CD4-positive, alpha-beta T cell treated with Interleukin-17A for 1 hour (primary cell): Measurements from ENCODE around the gene GAP43.

Experiments
- DNase-seq: peaks from one replicate; pipeline ENCODE4 v3.0.0-alpha.2; 2020

GAP43 gene

DNA sequence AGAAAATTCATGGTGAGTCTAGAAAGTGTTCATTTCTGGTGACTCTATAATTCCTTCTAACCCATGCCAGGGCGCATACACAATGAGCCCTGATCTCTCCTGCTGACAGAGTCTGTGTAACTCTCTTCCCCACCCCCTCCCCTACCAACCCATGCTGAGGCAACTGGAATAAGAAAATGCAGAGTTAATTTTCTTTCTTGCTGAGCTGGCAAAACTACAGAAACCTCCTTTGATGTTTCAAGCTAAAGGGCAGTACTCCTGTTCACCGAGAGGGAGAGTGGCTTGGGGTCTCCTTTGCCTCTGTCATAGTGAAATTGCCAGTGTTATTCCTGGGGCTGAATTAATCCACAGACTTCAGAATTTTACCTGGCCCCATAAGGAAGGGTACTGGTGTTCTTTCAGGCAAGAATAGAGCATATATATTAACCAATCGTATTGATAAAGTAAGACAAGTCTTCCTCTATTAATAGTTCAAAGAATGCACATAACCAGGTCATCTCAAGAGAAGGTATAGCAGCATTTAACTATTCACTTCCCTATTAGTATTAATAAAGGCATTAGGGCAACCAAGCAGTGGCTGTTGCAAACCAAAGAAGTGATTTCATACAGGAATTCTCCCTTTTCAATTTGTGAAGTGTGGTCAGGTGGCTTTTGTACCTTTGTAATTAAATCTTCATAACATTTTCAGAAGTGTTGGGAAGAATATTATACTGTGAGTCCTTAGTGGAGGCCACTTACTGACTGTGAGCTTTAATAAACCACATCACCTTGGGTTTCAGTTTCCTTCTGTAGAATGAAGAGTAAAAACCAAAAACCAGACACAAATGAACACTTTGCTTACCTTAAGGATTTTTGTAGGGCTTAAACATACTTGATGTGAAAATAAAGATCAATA, 4.1 kb downstream of the GAP43 start:
- DNase-seq, result no peak

DNA sequence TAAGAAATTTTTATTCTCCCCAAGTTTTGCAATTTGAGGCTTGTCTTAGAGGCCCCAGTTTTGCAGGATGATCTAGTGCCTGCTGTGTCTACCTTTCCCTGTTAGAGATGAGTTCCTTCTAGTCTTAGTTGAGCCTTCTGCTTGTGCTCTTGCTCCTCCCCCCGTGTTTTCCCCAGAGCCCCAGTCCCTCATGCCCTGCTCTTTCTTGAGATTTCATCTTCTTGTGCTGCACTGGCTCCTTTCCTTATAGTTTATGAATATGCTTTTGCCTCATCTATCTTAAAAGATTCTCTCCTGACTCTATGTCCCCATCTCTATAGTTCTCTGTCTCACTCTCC, 4.7 kb downstream of the GAP43 start:
- no peak for DNase-seq

GRCh38 chr3:115630850-115631249, 7.5 kb downstream of the GAP43 start:
- no peak for DNase-seq

- DNase-seq, result no peak
Measured at GRCh38 chr3:115632026-115632425, 8.7 kb downstream of the GAP43 start.

DNA sequence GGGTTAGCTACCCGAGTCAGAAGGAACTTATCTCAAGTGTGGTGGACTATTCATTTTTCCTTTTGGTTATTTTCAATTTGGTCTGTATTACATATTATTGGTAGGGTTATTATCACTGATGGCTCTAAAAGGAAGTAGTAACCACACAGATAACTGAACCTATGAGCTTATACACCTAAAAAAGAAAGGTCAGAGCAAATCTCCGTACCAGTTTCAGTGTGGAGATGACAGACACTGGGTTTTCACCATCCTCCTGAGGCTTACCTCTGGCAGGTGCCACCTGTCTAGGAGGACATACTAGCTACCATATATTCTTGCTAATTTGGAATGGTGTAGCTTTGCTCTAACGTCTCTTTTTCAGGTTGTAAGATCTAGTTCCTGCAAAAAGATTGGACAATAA, 10.2 kb downstream of the GAP43 start:
- no peak for DNase-seq

- no peak for DNase-seq
Measured at GRCh38 chr3:115634052-115634451, 10.7 kb downstream of the GAP43 start.

DNA sequence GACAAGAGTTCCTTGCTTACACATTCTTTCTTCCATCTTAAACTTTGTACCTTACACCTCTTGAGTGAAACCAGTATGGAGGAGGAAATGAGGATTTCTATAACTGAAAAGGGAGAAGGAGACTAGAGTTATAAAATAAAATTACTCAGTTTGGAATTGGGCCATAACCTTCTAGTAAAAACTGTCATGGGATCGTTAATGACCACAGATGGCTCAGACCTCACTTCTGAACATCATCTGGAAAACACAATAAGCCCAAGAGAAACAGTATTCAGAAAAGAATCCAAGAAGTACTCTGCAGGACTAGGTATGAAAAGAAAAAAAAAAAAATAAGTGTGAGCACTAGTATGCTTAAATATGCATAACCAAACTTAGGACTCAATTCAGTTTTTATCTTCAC, 12.1 kb downstream of the GAP43 start:
- DNase-seq, result no peak

DNA sequence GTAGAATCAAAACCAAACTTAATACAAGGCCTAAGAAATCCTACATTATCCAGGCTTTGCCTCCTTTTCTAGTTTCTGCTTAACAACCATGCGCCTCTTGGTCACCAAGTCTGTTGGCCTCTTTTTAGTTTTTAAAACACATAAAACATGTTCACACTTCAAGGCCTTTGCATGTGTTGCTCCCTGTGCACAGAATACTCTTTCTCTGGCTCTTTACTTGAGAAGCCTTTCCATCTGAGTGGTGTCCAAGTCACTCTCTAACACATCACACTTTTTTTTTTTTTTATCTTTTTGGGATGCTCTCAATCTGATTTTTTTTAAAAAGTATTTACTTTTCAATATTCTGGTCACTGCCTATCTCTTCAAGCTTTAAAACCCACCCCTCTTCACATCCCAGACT, 14.9 kb downstream of the GAP43 start:
- DNase-seq, result no peak

- no peak for DNase-seq
Measured at GRCh38 chr3:115638991-115639390, 15.7 kb downstream of the GAP43 start.

GRCh38 chr3:115644391-115644790, 21.1 kb downstream of the GAP43 start:
- DNase-seq, result no peak

DNA sequence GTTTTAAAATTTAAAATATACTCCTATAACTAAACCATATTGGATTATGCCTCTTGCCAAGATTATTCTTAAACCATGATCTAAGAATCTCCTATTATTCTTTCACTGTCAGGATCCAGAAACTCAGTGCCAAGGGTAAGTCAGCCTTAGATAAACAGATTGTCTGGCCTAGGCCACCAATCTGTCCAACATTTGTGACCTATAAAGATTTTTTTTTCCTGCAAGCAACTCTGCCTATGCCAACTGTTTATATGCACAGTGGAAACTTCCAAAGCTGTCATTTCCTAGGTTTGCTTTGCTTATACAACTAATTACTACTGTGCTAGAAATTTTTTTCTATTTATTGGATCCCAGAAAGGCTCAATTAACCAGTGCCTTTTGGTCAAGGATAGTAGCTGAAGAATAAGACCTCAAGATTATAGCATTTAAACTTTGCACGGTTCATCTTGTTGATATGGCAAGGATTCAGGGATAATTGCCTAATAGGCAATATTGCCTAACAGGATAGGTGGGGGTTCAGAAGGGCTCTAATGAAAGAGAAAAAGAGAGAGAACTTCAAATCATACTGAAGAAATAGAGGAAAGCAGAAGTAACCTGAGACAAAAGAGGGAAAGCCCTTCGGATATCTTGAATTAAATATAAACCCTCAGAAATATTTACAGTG, 22.8 kb downstream of the GAP43 start:
- DNase-seq, result no peak

DNA sequence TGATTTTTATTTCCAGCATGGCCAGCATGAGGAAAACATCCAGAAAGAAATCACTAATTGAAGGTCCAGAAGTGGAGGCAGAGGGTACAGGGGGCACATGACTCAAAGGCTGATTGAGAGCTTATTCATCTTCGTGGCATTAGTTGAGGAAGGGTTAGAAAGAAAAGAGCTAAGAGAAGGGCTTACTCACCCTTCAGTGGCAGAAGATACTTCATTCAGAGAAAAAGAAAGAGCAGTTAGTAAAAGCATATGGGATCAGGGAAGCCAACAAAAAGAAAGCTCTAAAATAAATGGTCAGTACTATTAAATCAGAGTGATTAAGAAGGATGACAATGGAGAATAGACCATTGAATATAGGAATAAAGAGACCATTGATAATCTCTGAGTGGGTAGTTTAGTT, 25.2 kb downstream of the GAP43 start:
- no peak for DNase-seq

DNA sequence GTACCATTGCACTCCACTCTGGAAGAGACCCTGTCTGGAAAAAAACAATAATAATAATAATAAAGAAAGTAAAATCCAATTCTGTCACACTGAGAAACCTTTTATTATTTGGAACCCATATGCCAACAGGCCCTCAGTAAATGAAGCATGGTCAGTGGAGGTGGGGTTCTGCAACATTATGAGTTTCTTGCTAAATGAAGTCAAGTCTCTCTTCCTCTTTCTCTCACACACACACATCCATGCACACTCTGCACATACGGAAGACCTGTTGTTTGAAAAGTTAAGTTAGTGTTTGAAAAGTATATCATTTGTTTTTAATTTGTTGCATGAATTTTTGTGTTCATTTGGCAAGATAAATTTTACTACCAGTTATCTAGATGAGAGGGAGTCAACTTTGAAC, 27.8 kb downstream of the GAP43 start:
- no peak for DNase-seq

- no peak for DNase-seq
Measured at GRCh38 chr3:115651599-115651998, 28.3 kb downstream of the GAP43 start.

DNA sequence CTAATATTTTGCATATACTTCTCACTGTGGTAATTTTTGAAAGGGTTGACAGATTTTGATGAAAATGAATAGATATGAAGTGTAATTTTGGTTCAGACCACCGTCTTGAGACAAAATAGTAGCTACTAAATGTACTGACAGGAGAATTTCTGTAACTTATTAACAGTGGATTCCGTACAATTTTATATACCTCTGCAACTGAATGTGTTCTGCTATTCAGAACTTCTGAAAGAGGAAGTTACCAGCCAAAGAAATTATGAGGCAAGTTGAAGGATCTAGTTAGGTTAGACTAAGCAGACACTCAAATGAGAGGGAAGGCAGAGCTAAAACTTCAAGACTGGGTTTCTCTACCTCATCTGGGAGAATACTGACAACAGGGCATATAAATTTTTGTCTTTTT, 29.4 kb downstream of the GAP43 start:
- DNase-seq, result no peak

DNA sequence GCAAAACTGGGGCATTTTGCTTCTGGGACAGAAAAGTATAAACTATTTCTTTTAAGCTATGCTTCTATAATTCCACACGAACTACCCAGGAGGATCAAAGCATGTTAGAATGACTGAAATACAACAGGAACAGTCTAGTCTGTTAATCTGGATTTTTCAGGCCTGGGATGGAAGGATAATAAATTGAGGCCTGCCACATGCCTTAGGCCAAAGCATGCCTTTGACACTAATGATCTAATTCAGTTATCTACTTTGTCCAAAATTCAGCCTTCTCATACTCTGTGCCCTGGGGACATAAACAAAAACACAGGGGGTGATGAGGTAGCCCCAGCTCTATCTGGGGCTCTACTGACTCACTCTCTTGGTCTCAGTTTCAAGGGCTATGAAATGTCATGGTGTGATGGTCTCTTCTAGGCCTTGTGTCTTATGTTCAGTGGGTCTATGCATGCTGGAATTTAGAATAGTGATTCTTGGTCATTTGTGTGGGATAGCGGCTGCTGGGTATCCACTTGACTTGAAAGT, 32.5 kb downstream of the GAP43 start:
- no peak for DNase-seq

GRCh38 chr3:115657168-115657567, 33.9 kb downstream of the GAP43 start:
- no peak for DNase-seq

- no peak for DNase-seq
Measured at GRCh38 chr3:115658032-115658336, 34.7 kb downstream of the GAP43 start.

DNA sequence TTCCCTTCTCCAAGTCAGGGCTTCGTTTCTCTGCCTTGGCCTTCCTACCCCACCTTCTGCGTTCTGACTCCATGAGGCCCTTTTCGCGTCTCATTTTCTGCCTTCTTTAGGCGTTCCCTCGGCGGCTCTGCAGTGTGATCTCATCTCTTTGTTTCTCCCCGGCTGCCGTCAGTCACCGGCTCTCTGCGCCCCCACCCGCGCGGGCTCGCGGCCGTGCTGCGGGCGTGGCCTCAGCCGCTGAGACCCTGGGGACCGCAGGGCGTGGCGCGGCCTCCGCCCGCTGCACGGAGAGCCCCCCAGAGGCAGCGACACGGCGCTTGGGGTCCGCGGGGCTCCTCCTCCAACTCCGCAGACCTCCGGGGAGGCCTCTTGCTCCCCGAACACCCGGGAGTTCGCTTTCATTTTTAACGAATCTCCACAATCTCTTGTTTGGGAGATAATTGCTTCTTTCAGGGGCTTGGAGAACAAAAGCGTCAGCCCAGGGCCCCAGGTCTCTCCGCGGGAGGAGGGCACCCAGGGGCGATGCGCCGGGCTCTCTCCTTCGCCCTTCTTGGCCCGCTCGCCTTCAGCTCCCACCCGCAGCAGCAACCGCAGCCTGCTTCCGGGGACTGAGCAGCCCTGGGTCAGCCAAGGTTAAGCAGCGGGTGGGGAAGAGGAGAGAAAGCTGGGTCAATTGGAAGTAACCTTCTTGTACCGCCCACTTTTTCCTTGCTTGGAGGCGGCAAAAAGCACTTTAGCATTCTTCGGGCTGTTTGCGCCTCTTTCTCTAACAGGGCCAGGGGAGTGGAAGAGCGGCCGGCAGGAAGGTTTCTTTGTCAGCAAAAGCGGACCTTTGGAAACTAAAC, 35.2 kb downstream of the GAP43 start:
- DNase-seq, result peak; percentile 66

- no peak for DNase-seq
Measured at GRCh38 chr3:115659253-115660220, 36.2 kb downstream of the GAP43 start.

- DNase-seq, result no peak
Measured at GRCh38 chr3:115660646-115661337, 37.5 kb downstream of the GAP43 start.

GRCh38 chr3:115662356-115662755, 39.0 kb downstream of the GAP43 start:
- no peak for DNase-seq
